ENCODE data around the gene ELF1. TPM values are rescaled to one million over a fixed set of nuclear protein-coding genes. Genes with fewer than 3 reads are reported as not detected.

The ELF1 gene
- total RNA-seq, 1 experiment from 2014 or later: 28.5 TPM

DNA sequence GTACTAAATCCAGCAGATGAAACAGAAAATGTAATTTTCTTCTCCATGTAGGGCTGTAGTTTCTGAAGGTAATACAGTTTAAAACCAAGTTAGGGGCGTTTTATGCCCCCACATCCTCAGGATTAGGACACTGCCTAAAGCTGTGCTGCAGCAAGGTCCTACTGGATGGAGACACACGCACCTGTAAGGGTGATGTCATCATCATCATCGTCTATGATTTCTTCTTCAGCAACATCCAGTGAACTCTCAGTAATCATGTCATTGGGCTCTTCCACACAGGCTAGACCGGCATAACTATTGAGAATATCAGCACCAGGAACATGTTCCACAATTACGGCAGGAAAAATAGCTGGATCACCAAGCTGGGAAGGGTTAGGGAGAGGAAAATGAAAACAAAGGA lies 60.5 kb downstream of the ELF1 start:
- Histone ChIP-seq H3K36me3 (ENCODE audit: control insufficient read depth, insufficient read depth, low read length) (no peaks in the 10 kb centered on the region), H3K27ac (ENCODE audit: low read length) (no peak overlapping the region), H3K4me1 (ENCODE audit: control insufficient read depth, insufficient read depth, low read length) (no peaks in the 10 kb centered on the region), H3K9me3 (ENCODE audit: control insufficient read depth, insufficient read depth, low read depth, low read length) (no peaks in the 10 kb centered on the region), H3K4me3 (ENCODE audit: low read depth in 2 of 2, low read length in 2 of 2) (no peak overlapping the region), H3K27me3 (ENCODE audit: control insufficient read depth, insufficient read depth, low read length) (no peaks in the 10 kb centered on the region)
- no peak for DNase-seq (ENCODE audit: low read depth, low spot score)
- TF ChIP-seq POLR2AphosphoS5 (IDR thresholded peaks at IDR 0.05; ENCODE audit: low read depth, low read length) (no peak), TCF7L2 (IDR thresholded peaks at IDR 0.05; ENCODE audit: low read depth, low read length) (no peak), SIN3A (IDR thresholded peaks at IDR 0.05; ENCODE audit: borderline replicate concordance, insufficient read depth, low read depth, low read length) (no peak)
- TF ChIP-seq, protein P1, sequence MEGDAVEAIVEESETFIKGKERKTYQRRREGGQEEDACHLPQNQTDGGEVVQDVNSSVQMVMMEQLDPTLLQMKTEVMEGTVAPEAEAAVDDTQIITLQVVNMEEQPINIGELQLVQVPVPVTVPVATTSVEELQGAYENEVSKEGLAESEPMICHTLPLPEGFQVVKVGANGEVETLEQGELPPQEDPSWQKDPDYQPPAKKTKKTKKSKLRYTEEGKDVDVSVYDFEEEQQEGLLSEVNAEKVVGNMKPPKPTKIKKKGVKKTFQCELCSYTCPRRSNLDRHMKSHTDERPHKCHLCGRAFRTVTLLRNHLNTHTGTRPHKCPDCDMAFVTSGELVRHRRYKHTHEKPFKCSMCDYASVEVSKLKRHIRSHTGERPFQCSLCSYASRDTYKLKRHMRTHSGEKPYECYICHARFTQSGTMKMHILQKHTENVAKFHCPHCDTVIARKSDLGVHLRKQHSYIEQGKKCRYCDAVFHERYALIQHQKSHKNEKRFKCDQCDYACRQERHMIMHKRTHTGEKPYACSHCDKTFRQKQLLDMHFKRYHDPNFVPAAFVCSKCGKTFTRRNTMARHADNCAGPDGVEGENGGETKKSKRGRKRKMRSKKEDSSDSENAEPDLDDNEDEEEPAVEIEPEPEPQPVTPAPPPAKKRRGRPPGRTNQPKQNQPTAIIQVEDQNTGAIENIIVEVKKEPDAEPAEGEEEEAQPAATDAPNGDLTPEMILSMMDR (IDR thresholded peaks at IDR 0.05): no peak
- TF ChIP-seq, protein P2, sequence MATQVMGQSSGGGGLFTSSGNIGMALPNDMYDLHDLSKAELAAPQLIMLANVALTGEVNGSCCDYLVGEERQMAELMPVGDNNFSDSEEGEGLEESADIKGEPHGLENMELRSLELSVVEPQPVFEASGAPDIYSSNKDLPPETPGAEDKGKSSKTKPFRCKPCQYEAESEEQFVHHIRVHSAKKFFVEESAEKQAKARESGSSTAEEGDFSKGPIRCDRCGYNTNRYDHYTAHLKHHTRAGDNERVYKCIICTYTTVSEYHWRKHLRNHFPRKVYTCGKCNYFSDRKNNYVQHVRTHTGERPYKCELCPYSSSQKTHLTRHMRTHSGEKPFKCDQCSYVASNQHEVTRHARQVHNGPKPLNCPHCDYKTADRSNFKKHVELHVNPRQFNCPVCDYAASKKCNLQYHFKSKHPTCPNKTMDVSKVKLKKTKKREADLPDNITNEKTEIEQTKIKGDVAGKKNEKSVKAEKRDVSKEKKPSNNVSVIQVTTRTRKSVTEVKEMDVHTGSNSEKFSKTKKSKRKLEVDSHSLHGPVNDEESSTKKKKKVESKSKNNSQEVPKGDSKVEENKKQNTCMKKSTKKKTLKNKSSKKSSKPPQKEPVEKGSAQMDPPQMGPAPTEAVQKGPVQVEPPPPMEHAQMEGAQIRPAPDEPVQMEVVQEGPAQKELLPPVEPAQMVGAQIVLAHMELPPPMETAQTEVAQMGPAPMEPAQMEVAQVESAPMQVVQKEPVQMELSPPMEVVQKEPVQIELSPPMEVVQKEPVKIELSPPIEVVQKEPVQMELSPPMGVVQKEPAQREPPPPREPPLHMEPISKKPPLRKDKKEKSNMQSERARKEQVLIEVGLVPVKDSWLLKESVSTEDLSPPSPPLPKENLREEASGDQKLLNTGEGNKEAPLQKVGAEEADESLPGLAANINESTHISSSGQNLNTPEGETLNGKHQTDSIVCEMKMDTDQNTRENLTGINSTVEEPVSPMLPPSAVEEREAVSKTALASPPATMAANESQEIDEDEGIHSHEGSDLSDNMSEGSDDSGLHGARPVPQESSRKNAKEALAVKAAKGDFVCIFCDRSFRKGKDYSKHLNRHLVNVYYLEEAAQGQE (IDR thresholded peaks at IDR 0.05; ENCODE audit: insufficient read depth in 1 of 2, low read depth in 2 of 2, low read length in 1 of 2): no peak
- in situ Hi-C loops (cut with HindIII; ENCODE audit: low pct_unique_long_range_greater_than_20kb, low sequenced_read_pairs) (no loop called here), intact Hi-C loops (cut with micrococcal nuclease; ENCODE audit: unreplicated experiment) (no loop called here)
- no peak for ATAC-seq
- ChIA-PET POLR2A (no interaction called here), CTCF (no interaction called here)
- no TSS peak for BruUV-seq (replicated peaks)

DNA sequence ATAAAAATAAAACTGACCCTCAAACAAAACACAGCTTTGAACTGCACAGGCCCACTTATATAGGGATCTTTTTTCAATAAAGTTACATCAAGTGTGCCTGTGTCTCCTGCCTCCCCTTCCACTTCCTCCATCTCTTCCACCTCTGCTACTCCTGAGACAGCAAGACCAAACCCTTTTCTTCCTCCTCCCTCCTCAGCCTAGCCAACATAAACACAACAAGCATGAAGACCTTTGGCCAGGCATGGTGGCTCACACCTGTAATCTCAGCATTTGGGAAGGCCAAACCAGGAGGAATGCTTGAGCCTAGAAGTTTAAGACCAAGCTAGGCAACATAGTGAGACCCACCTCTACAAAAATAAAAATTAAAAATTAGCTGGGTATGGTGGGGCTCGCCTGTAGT lies 72.6 kb downstream of the ELF1 start:
- TF ChIP-seq, protein P2 (IDR thresholded peaks at IDR 0.05; ENCODE audit: insufficient read depth in 1 of 2, low read depth in 2 of 2, low read length in 1 of 2): no peak
- TF ChIP-seq TCF7L2 (IDR thresholded peaks at IDR 0.05; ENCODE audit: low read depth, low read length): no peak
- TF ChIP-seq SIN3A (IDR thresholded peaks at IDR 0.05; ENCODE audit: borderline replicate concordance, insufficient read depth, low read depth, low read length): no peak
- TF ChIP-seq, protein P1 (IDR thresholded peaks at IDR 0.05): no peak
- TF ChIP-seq POLR2AphosphoS5 (IDR thresholded peaks at IDR 0.05; ENCODE audit: low read depth, low read length): no peak
- in situ Hi-C loops (cut with HindIII; ENCODE audit: low pct_unique_long_range_greater_than_20kb, low sequenced_read_pairs): no loop called here
- POLR2A ChIA-PET: no interaction called here

More for the DNA sequence above, 72.6 kb downstream of the ELF1 start:
- Histone ChIP-seq H3K36me3 (ENCODE audit: control insufficient read depth, insufficient read depth, low read length) (no peaks in the 10 kb centered on the region), H3K4me1 (ENCODE audit: control insufficient read depth, insufficient read depth, low read length) (no peaks in the 10 kb centered on the region), H3K4me3 (ENCODE audit: low read depth in 2 of 2, low read length in 2 of 2) (no peak overlapping the region), H3K27me3 (ENCODE audit: control insufficient read depth, insufficient read depth, low read length) (no peaks in the 10 kb centered on the region), H3K9me3 (ENCODE audit: control insufficient read depth, insufficient read depth, low read depth, low read length) (no peaks in the 10 kb centered on the region), H3K27ac (ENCODE audit: low read length) (no peak overlapping the region)
- DNase-seq (ENCODE audit: low read depth, low spot score) (no peak), ATAC-seq (no peak)
- CTCF ChIA-PET: no interaction called here
- BruUV-seq (replicated peaks): no TSS peak
- intact Hi-C loops (cut with micrococcal nuclease; ENCODE audit: unreplicated experiment): no loop called here

Measured in Panc1 (cell line).